Uterus (tissue), 4 donors: ENCODE results near the gene TMEM98. TPM values are rescaled to one million over a fixed set of nuclear protein-coding genes. Genes with fewer than 3 reads are reported as not detected.

ENCODE experiments used
- DNase-seq, 2 donors: peaks; one replicate each; pipeline ENCODE4 v3.0.0-alpha.2; 2019 to 2020
- H3K27ac ChIP-seq, 2 donors: fragments of 200-600 bp; sonication (generic); 1 replicate in 1 of 2; 2 replicates in 1 of 2; pipeline ENCODE4 v1.5.1; 2016 to 2018
- H3K27me3 ChIP-seq, 2 donors: fragments of 200-600 bp; sonication (generic); one replicate each; pipeline ENCODE4 v1.5.1; 2018 to 2019; ENCODE audit warnings: control low read depth in 1 of 2
- H3K36me3 ChIP-seq, 2 donors: fragments of 200-600 bp; sonication (generic); one replicate each; pipeline ENCODE4 v1.5.1; 2019; ENCODE audit warnings: control low read depth in 1 of 2
- H3K4me1 ChIP-seq, 2 donors: fragments of 200-600 bp; sonication (generic); one replicate each; pipeline ENCODE4 v1.5.1; 2018 to 2019; ENCODE audit warnings: control low read depth in 1 of 2
- H3K4me3 ChIP-seq, 2 donors: fragments of 200-600 bp; sonication (generic); 1 replicate in 1 of 2; 2 replicates in 1 of 2; pipeline ENCODE4 v1.5.1; 2018 to 2019; ENCODE audit warnings: mild to moderate bottlenecking in 1 of 2
- H3K9me3 ChIP-seq, 2 donors: fragments of 200-600 bp; sonication (generic); one replicate each; pipeline ENCODE4 v1.5.1; 2019; ENCODE audit warnings: control low read depth in 1 of 2
- CTCF ChIP-seq, 4 experiments: fragments of 200-600 bp in 2 of 4; fragments of 450-650 bp in 2 of 4; sonication (generic) in 2 of 4; IDR thresholded peaks; one replicate each; pipeline ENCODE4 v1.5.1; 2016 to 2019; ENCODE audit warnings: antibody characterized with exemption in 4 of 4, mild to moderate bottlenecking in 2 of 4, moderate library complexity in 1 of 4
- POLR2A ChIP-seq, 2 donors: fragments of 450-650 bp; IDR thresholded peaks; one replicate each; pipeline ENCODE4 v1.6.1; 2016; ENCODE audit warnings: antibody characterized with exemption in 2 of 2, mild to moderate bottlenecking in 1 of 2, moderate library complexity in 1 of 2
- intact Hi-C: fragments of 100-400 bp; cut with DNase I; formaldehyde crosslinking; loops from one replicate; pipeline ENCODE4 v1.15.1; 2023; ENCODE audit warnings: low total_unique reads
- total RNA-seq, 4 donors: library from RNA; depleted of rRNA in 3 of 4; stranded (reverse); fragments of >200 nt in 3 of 4; gene quantifications; one replicate each; pipeline versions ENCODE4 v1.1.0 to v1.2.4, GENCODE V29; 2014 to 2023
- donor health status: DM: yes; HTN: yes; CAD: no.

The TMEM98 gene
- total RNA-seq: 100 to 1,000 TPM in 2 of 4 donors, 10 to 100 TPM in 2; 87.8 to 176 (median 130) TPM

- DNase-seq: peak; percentile 34 to 41
- peak within 1 kb of the TSS; percentile 42 to 92 for H3K4me3 ChIP-seq
- TF ChIP-seq CTCF (IDR thresholded peaks at IDR 0.05) (no peak), POLR2A (IDR thresholded peaks at IDR 0.05) (peak in 1 of 2 donors; percentile 38)
- H3K27me3 ChIP-seq: no peaks in the 10 kb centered on the region
- H3K4me1 ChIP-seq: no peaks in the 10 kb centered on the region
- H3K36me3 ChIP-seq: no peaks in the 10 kb centered on the region
- H3K27ac ChIP-seq: peak within 1 kb of the TSS; percentile 83 to 90
- intact Hi-C loops: no loop called here
- no peaks in the 10 kb centered on the region for H3K9me3 ChIP-seq
These were observed at the start of gene TMEM98 for GRCh38 chr17:32927724-32928585. TMEM98 (plus strand) TSS chr17:32928153; CDS start chr17:32931529, 3,376 bp downstream.

GRCh38 chr17:32878211-32878610 lies 49.7 kb upstream of the TMEM98 start:
- intact Hi-C loops: no loop called here

GRCh38 chr17:32879134-32879533 lies 48.8 kb upstream of the TMEM98 start:
- TF ChIP-seq POLR2A (IDR thresholded peaks at IDR 0.05): no peak
- no peaks in the 10 kb centered on the region for H3K27me3 ChIP-seq
- intact Hi-C loops: no loop called here
- H3K36me3 ChIP-seq: no peaks in the 10 kb centered on the region
- H3K4me3 ChIP-seq: no peak overlapping the region
- H3K4me1 ChIP-seq: peaks cover 0 to 3% of the 10 kb centered on the region in 2 donors
- H3K27ac ChIP-seq: no peak overlapping the region
- no peak for DNase-seq
- no peaks in the 10 kb centered on the region for H3K9me3 ChIP-seq

More at GRCh38 chr17:32878211-32878610, 49.7 kb upstream of the TMEM98 start:
- Histone ChIP-seq H3K4me3 (no peak overlapping the region), H3K9me3 (no peaks in the 10 kb centered on the region), H3K4me1 (peaks cover 0 to 3% of the 10 kb centered on the region in 2 donors), H3K36me3 (no peaks in the 10 kb centered on the region), H3K27ac (no peak overlapping the region), H3K27me3 (no peaks in the 10 kb centered on the region)
- TF ChIP-seq CTCF (IDR thresholded peaks at IDR 0.05) (no peak), POLR2A (IDR thresholded peaks at IDR 0.05) (no peak)
- peak; percentile 24 to 34 for DNase-seq

- Histone ChIP-seq H3K9me3 (no peaks in the 10 kb centered on the region), H3K4me1 (no peaks in the 10 kb centered on the region), H3K36me3 (no peaks in the 10 kb centered on the region), H3K27ac (no peak overlapping the region), H3K4me3 (no peak overlapping the region), H3K27me3 (no peaks in the 10 kb centered on the region)
- TF ChIP-seq POLR2A (IDR thresholded peaks at IDR 0.05) (no peak), CTCF (IDR thresholded peaks at IDR 0.05) (no peak)
- no peak for DNase-seq
- intact Hi-C loops: no loop called here
These were observed 47.1 kb upstream of the TMEM98 start for GRCh38 chr17:32880671-32881453.

GRCh38 chr17:32882029-32882428 lies 45.9 kb upstream of the TMEM98 start:
- H3K4me3 ChIP-seq: no peak overlapping the region
- H3K36me3 ChIP-seq: no peaks in the 10 kb centered on the region
- no peaks in the 10 kb centered on the region for H3K9me3 ChIP-seq
- no peaks in the 10 kb centered on the region for H3K27me3 ChIP-seq
- intact Hi-C loops: no loop called here
- no peak for DNase-seq
- TF ChIP-seq CTCF (IDR thresholded peaks at IDR 0.05) (no peak), POLR2A (IDR thresholded peaks at IDR 0.05) (no peak)
- H3K27ac ChIP-seq: no peak overlapping the region
- H3K4me1 ChIP-seq: no peaks in the 10 kb centered on the region
